GM21825 (cell line): ENCODE results near the gene CX3CL1.

Source experiments
- ATAC-seq: cut with Tn5 transposase; IDR thresholded peaks from one replicate; pipeline ENCODE4 v1.9.1; 2021; ENCODE audit warnings: mild to moderate bottlenecking, moderate library complexity; ENCODE audit not compliant: unreplicated experiment

Gene CX3CL1

GRCh38 chr16:57401943-57402640 lies 29.8 kb downstream of the CX3CL1 start:
- ATAC-seq: no peak

GRCh38 chr16:57403965-57404817 lies 31.9 kb downstream of the CX3CL1 start, which contains the start of gene CCL17:
Gene CCL17, plus strand, starts transcription at chr16:57404767. Its CDS starts 9,166 bp downstream, at chr16:57413933.
- no peak for ATAC-seq

GRCh38 chr16:57405097-57405496 lies 32.8 kb downstream of the CX3CL1 start:
- no peak for ATAC-seq

- ATAC-seq: no peak
Measured at GRCh38 chr16:57406881-57407280, 34.6 kb downstream of the CX3CL1 start.

- ATAC-seq: no peak
Measured at GRCh38 chr16:57407521-57408353, 35.4 kb downstream of the CX3CL1 start.

GRCh38 chr16:57409065-57409464 lies 36.8 kb downstream of the CX3CL1 start:
- no peak for ATAC-seq

- ATAC-seq: no peak
Measured at GRCh38 chr16:57409870-57410587, 37.7 kb downstream of the CX3CL1 start.

- ATAC-seq: no peak
Measured at GRCh38 chr16:57411362-57411976, 39.2 kb downstream of the CX3CL1 start.

- ATAC-seq: no peak
Measured at GRCh38 chr16:57412584-57412983, 40.3 kb downstream of the CX3CL1 start.

- peak; percentile 68 for ATAC-seq
Measured at GRCh38 chr16:57413301-57413730, 41.0 kb downstream of the CX3CL1 start.

- peak; percentile 5 for ATAC-seq
Measured at GRCh38 chr16:57413733-57414132, 41.4 kb downstream of the CX3CL1 start.

- no peak for ATAC-seq
Measured at GRCh38 chr16:57416084-57416483, 43.8 kb downstream of the CX3CL1 start.

- ATAC-seq: no peak
Measured at GRCh38 chr16:57419506-57419905, 47.2 kb downstream of the CX3CL1 start.

GRCh38 chr16:57422026-57422944 lies 50.0 kb downstream of the CX3CL1 start:
- no peak for ATAC-seq

GRCh38 chr16:57423152-57423551 lies 50.9 kb downstream of the CX3CL1 start:
- ATAC-seq: no peak

- ATAC-seq: no peak
Measured at GRCh38 chr16:57424583-57424982, 52.3 kb downstream of the CX3CL1 start.

- no peak for ATAC-seq
Measured at GRCh38 chr16:57426356-57426755, 54.1 kb downstream of the CX3CL1 start.

GRCh38 chr16:57427307-57427706 lies 55.0 kb downstream of the CX3CL1 start:
- ATAC-seq: no peak

GRCh38 chr16:57427824-57428223 lies 55.5 kb downstream of the CX3CL1 start:
- ATAC-seq: no peak
